Hematopoietic multipotent progenitor cell treated with erythropoietin and hydrocortisone succinate and interleukin-3 and kit ligand, for 6 days (in vitro differentiated cells): Measurements from ENCODE around the gene VGLL3.

Experiments
- DNase-seq: peaks from one replicate; pipeline ENCODE4 v3.0.0-alpha.2; 2015

VGLL3 gene

DNA sequence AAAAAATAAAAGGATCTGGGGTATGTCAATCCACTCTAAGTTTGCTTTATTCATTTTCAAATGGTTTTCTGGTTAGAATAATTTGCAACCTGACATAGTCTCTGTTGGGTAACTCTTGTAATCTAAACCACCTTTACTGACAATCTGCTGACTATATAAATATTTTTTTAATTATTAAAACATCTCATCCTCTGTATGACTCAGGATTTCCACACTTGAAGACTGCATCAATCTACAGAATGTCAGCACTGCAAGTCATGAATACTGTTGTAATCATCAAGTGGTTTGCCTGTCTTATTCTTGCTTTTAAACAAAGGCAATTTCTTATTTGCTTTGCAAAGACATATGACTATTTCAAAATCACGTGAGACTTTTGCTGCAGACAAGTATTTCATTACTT lies 42.1 kb downstream of the VGLL3 start:
- no peak for DNase-seq

DNA sequence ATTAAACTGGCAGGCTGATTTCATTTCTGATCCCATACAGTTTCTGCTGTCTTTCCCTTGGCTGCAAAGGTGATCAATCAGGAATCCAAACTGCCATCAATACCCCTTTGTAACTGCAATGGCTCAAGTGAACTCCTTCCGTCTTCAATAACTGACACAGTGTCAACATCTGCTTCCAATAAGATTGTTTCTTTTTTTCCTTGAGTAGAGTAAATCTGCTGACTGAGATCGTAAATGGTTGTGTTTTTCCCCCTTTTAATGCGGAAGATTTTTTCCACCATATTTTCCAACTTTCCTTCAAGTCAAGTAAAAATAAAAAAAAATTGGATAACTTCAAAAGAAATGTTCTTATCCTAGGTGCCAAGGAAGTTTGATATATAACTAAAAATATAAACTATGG lies 48.7 kb downstream of the VGLL3 start:
- DNase-seq, result no peak

DNA sequence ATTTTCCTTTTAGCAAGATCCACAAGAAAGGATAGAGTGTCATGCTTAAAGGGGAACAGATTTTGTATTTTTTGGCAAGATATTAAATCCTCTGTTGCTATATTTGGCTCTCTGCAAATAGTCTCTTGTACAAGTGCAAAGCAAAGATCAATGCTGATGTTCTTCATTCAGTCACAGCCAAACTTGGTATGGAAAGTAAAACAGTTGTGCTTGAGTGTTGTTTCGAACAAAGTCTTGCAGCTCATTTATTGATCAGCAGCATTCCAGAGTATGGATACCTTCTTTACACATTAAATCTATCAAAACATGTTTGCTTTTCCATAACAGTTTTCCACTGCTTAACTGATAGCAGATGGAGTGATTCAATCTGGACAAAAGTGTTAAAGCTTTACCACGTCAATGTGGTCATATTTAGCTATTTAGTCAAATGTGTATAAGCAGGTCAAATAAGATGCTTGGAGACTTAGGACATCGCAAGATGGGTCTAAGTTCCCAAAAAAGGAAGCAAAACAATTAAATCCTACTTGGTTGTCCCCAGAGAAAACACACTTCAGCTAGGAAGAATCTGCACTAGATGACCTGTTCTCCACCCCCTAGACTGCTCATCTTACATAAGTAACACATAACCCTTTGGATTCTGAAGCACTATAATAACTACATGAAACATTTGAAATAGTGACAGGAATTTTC lies 52.4 kb downstream of the VGLL3 start:
- DNase-seq, result no peak

DNA sequence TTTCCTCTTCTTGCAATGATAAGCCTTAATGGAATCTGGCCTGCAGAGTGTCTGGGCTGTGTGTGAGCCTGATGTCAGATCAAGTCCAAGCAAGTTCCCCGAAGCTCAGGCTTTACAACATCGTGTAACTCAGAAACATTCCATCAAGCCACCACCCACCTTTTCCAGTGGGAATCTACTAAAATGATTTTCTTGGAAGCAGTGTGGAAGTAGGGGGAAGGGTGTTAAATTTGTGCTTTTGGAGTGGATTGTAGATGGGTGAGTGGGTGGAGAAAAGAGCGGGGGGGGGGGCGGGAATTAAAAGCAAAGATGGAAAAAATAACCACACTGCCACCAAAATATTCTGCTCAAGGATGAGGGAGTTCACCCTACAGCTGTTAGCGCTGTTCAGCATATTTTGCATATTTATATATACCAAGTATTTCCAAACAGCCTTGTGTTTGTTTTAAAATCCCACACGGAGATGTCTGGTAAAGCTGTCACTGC lies 53.6 kb downstream of the VGLL3 start:
- DNase-seq, result no peak

DNA sequence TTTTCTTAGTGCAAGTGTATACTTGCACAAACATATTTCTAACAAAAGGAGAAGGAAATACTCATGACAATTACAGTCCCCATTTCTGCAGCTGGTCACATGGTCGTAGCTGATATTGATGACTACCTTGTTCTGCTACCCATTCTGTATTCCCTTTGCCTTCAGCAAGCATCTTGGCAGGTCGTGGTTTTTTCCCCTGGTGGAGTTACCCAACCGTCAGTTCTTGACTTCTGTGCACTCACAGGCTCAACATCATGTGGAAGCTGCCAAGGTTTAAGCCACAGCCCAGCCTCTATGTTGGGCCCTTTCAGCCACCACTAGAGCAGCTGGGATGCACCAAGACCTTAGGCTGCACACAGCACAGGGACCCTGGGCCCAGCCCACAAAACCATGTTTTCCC lies 56.1 kb downstream of the VGLL3 start:
- DNase-seq, result no peak

DNA sequence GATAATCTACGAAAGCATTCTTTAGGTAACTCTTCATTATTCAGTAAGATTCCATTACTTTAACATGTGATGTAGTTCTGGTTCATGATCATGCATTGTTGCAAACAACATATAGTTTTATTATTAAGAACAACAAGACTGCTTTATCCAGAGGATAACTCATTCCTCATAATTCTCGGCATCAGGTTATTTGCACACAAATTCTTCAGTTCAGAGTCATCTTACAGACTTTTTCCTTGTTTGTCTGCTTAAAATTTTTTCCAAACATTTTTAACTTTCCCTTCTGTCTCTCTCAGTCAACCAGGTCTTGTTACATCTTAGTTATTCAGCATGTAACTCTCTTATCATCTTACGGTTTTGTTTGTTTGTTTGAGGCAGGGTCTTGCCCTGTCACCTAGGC lies 60.1 kb downstream of the VGLL3 start:
- no peak for DNase-seq

DNA sequence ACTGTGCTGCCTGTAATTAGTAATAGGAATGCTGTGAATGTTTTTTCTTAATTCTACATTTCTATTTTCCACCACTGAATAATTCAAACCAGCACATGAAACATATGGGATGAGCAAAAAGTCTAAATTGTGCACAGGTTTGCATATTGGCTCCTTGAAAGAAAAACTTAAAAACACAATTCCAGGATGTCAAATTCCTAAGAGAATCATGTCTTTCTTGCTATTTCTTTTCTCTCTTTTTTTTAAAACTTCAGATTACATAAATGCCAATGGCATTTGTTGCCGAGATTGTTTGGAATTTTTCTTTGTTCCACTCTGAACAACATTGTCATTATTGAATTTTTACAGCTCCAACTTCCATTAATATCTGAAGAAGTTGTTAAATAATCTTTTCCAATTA lies 60.8 kb downstream of the VGLL3 start:
- DNase-seq, result no peak

DNA sequence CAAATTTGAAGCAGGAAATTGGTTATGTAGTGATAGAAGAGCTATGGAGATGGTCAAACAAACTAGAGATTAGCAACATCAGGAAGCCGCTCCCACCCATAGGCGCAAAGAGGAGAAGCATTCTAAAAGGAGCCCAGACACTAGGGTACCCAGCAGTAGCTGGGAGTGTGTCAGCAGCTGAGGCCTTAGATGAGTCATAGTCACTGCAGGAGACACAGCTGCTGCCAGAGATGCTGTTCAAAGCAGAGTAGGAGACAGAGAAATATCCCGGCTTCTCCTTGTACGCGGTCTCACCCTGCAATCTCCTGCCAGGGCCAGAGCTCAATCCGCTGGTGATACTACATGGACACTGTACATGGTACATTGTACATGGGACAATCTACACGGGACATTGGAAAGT lies 61.9 kb downstream of the VGLL3 start:
- no peak for DNase-seq

DNA sequence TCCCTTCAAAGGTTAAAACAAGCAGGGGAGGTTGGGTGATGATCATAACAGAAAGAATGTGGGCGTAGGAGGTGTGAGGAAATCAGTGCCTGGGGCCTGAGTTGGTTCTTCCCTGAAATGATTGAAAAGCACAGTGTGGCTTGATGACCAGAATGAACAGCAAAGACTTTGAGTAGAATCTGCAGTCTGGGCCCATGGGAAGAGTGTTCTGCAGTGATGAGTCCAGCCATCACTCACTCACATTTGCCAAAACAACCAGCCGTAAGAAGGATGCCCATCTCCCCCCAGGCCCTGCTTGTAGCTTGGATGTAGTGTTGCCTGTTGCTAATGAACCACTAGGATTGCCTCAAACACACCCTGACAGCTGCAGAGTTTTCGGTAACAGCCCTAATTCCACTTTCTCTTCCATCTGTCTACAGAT lies 67.9 kb downstream of the VGLL3 start:
- no peak for DNase-seq

DNA sequence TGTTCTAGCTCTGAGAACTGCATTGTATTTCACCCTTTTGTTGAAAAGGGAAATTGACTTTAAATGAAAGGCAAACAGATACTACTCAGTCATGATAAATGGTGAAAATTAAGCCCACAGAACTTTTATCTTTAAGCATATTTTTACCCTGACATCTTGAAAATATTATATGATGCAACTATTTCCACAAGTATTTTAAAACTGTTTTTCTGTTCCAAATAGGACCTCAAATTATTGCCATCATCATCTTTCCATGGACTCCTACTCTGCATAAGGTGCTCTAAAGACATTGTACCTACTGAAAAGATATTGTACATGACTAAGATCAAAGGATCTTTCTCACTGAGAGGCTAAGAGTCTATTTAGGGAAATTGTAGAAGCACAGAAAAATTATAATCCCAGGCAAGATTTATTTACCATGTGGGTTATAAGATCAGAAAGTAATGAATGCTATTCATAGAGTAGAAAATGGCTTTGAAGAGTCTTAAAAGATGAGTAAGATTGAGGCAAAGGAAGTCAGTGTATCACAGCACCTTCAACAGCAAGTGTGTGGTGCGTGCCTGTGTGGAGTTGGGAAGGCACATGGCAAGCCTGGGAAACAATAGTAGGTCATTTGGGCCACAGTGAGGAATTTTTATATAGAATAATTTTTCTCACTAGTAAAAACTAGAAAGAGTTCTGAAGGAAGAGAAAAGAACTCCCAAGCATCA lies 68.8 kb downstream of the VGLL3 start:
- no peak for DNase-seq

DNA sequence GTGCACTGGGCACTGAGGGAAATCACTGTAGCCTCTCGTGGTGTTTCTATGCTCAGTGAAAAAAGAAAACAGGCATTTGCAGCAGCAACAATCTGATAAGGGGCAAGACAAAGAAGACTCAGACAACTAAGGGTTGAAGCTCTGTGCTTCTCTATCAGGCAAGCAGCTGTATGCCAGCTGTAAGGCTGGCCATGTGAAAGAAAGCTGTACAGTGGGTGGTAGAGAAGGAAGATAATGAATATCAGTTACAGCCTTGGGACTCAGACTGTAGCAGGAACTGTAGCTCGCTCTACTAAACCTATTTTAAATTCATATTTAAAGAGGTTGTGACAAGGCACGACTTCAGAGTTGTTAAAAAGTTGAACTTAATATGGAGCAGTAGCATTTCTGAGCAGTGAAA lies 76.3 kb downstream of the VGLL3 start:
- no peak for DNase-seq

DNA sequence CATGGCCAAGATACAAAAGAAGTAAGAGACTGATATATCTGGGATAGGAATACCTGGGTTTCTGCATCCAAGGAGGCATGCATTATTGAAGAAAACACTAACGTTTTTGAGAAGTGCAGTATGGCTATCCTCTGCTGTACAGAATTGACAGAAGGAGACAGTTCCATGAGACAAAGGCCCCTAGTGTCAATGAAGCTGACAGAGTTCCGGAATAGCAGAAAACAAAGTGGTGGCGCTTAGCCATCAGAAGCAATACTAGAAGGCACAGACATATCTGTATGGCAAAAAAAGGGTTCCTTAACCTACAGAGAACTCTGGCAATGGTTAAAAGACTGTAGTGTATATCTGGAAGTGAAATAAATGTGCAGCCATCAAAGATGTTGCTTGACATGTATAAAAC lies 77.8 kb downstream of the VGLL3 start:
- DNase-seq, result no peak

DNA sequence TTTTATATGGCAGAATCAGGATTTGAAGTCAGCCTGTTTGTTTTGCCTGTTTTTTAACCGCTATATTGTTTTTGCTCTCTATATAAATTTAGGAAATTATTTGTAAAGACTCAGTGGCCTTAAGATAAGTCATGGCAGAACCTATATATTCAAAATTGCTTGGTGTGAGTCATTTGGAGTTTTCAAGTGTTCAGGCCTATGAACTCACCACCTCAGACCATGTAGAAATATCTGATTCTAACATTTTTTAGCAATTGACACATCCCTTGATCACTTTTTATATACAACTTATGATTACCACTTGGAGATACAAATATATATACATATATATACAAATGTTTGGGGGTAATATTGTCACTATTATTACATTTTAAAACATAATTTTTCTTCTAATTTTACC lies 95.7 kb downstream of the VGLL3 start:
- no peak for DNase-seq

DNA sequence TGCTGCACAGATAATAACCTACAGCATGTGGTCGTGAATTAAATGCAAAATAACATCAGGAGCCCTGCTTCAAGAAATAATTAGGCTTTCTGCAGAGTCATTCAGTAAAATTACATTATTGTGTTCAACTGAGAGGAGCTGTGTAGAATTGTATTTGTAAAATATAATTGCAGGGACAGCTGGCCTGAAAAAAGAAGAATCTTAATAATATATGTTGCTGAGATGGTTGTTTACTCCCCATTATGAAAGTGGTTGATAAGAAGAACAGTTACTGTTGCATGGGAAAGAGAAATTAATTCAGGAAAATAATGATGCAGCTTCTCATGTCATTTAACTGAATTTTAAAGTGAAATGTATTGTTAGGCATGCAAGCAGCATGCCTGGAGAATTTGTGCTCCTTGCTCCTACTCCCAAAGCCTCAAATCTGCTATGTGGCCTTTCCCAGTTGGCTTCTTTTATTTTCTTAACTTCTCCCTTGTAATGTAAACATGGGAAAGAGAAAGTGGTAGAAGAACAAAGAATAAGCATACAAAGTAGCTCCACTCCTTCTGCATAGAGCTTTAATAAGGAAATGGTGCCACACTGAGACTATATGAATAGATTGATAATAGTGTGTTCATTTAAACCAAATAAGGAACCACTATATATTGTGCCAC lies 100.1 kb downstream of the VGLL3 start:
- no peak for DNase-seq
